ENCODE results near the gene THSD4. TPM values are rescaled to one million over a fixed set of nuclear protein-coding genes. Genes with fewer than 3 reads are reported as not detected.
A peak's percentile ranks its signal among the peaks of the same experiment; 100 is the strongest.

THSD4 gene
- total RNA-seq, 1 donor from 2014 or later = 73.5 TPM

DNA sequence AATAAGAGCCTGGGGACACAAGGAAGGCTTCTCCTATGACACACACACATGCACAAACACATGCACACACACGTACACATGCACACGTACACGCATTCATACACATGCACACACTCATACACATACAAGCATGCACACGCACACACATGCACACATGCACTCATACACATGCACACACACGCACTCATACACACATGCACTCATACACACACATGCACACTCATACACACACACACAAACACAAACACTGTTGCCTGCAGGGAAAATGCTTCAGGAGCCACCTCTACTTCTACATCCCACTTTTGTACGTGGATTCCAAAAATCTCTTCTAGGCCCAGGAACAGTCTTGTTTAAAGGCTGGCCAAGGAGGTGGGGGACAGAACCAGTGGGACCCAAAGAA lies 674.3 kb downstream of the THSD4 start:
- TF ChIP-seq, protein P1, sequence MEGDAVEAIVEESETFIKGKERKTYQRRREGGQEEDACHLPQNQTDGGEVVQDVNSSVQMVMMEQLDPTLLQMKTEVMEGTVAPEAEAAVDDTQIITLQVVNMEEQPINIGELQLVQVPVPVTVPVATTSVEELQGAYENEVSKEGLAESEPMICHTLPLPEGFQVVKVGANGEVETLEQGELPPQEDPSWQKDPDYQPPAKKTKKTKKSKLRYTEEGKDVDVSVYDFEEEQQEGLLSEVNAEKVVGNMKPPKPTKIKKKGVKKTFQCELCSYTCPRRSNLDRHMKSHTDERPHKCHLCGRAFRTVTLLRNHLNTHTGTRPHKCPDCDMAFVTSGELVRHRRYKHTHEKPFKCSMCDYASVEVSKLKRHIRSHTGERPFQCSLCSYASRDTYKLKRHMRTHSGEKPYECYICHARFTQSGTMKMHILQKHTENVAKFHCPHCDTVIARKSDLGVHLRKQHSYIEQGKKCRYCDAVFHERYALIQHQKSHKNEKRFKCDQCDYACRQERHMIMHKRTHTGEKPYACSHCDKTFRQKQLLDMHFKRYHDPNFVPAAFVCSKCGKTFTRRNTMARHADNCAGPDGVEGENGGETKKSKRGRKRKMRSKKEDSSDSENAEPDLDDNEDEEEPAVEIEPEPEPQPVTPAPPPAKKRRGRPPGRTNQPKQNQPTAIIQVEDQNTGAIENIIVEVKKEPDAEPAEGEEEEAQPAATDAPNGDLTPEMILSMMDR (conservative IDR thresholded peaks at IDR 0.05; ENCODE audit: low read depth, low read length) = no peak
- no peak for DNase-seq (ENCODE audit: low read depth)
- no peak overlapping the region for H3K4me3 ChIP-seq (ENCODE audit: low read depth, low read length)

- DNase-seq (ENCODE audit: low read depth) = no peak
- TF ChIP-seq, protein P1 (conservative IDR thresholded peaks at IDR 0.05; ENCODE audit: low read depth, low read length) = no peak
- no peak overlapping the region for H3K4me3 ChIP-seq (ENCODE audit: low read depth, low read length)
These were observed 674.8 kb downstream of the THSD4 start for GRCh38 chr15:71790081-71790480.

DNA sequence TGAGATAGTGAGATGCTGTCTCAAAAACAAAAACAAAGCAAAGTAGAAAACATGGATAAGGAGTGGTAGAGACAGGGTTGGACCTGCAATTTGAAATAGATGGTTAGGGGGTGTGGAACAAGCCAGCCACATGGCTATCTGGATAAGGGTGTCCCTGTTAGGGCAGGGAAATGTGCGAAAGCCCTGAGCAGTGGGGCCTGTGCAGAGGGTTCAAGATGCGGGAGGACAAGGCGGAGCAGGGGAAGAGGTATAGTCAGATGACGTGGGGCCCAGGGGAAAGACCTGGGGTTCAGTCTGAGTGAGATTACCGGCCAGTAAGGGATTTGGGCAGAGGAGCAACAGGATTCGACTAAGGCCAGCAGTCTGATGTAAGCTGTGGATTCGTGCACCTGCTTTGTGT lies 676.7 kb downstream of the THSD4 start:
- no peak overlapping the region for H3K4me3 ChIP-seq (ENCODE audit: low read depth, low read length)
- TF ChIP-seq, protein P1 (conservative IDR thresholded peaks at IDR 0.05; ENCODE audit: low read depth, low read length) = no peak
- DNase-seq (ENCODE audit: low read depth) = no peak

DNA sequence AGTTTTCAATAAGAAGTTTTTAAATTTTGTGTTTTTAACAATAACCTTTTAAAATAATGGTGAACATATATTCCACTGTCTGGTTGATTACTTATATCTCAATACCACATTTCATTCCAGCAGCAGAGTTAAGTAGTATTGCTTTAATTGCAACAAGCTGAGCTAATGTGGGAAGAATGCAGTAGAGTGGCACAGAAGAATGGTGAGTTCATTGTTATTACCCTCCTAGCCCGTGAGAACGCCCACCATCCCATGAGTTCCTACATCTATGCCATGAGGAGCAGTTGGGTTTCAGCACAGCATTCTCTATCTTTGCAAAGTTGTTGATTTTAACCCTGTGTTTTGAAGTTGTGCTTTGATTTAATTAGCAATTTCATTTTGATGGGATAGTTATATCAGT lies 677.2 kb downstream of the THSD4 start:
- TF ChIP-seq, protein P1 (conservative IDR thresholded peaks at IDR 0.05; ENCODE audit: low read depth, low read length) = no peak

DNA sequence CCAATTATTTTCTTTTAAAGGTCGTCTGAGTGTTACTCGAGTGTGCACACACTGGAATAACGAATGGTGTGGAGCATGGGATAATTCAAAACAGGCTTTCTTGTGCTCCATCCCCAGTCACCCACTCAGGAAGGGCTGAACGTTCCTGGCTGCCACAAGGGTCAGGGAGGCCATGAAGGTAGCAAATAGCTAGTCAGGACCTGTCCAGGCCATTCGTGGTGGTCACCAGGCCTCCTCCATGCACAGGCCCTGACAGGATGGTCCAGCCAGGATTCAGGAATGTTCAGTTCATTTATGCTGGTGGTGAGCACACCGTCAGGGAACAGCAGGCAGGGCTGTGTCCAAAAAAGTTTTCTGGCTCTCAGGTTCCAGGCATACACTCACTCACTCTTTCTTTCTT lies 683.4 kb downstream of the THSD4 start:
- TF ChIP-seq, protein P1 (conservative IDR thresholded peaks at IDR 0.05; ENCODE audit: low read depth, low read length) = no peak
- DNase-seq (ENCODE audit: low read depth) = no peak
- no peak overlapping the region for H3K4me3 ChIP-seq (ENCODE audit: low read depth, low read length)

More for the DNA sequence above, 677.2 kb downstream of the THSD4 start:
- peak; percentile 91 for DNase-seq (ENCODE audit: low read depth)
- no peak overlapping the region for H3K4me3 ChIP-seq (ENCODE audit: low read depth, low read length)

GRCh38 chr15:71800190-71800589 lies 684.9 kb downstream of the THSD4 start:
- TF ChIP-seq, protein P1 (conservative IDR thresholded peaks at IDR 0.05; ENCODE audit: low read depth, low read length) = no peak
- peak; percentile 85 for DNase-seq (ENCODE audit: low read depth)
- H3K4me3 ChIP-seq (ENCODE audit: low read depth, low read length) = no peak overlapping the region

All from epithelial cell of proximal tubule (primary cell).